ENCODE data around the gene EPHA6.

DNA sequence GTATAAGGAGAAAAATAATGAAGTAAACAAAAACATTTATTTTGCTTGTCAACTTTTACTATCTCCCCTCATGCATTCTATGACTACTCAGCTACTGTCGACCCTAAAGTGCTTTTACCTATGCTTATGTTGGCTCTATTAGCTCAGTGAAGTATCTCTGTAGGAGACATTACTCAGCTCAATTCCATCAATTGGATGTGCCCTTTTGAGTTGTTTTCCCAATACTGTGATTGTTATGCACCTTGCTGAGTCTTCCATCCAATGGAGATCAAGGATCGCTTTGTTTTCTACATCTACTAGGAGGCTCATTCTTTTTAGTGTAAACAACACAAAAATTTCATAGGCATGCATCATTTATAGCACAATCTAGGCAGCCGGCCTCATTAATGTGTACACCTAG lies 546.4 kb downstream of the EPHA6 start:
- TF ChIP-seq, protein P1, sequence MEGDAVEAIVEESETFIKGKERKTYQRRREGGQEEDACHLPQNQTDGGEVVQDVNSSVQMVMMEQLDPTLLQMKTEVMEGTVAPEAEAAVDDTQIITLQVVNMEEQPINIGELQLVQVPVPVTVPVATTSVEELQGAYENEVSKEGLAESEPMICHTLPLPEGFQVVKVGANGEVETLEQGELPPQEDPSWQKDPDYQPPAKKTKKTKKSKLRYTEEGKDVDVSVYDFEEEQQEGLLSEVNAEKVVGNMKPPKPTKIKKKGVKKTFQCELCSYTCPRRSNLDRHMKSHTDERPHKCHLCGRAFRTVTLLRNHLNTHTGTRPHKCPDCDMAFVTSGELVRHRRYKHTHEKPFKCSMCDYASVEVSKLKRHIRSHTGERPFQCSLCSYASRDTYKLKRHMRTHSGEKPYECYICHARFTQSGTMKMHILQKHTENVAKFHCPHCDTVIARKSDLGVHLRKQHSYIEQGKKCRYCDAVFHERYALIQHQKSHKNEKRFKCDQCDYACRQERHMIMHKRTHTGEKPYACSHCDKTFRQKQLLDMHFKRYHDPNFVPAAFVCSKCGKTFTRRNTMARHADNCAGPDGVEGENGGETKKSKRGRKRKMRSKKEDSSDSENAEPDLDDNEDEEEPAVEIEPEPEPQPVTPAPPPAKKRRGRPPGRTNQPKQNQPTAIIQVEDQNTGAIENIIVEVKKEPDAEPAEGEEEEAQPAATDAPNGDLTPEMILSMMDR (IDR thresholded peaks at IDR 0.05; ENCODE audit: low read length) = no peak
- TF ChIP-seq EZH2 (IDR thresholded peaks at IDR 0.05; ENCODE audit: borderline replicate concordance, low read length) = no peak

Data from OCI-LY1 (cell line).